GM19395 (cell line): ENCODE data around the gene MAP4K3.

ENCODE experiments used
- ATAC-seq: cut with Tn5 transposase; IDR thresholded peaks from one replicate; pipeline ENCODE4 v1.9.1; 2021; ENCODE audit warnings: mild to moderate bottlenecking, moderate library complexity; ENCODE audit not compliant: unreplicated experiment

Gene MAP4K3

GRCh38 chr2:39210846-39211245 lies 226.2 kb downstream of the MAP4K3 start:
- no peak for ATAC-seq

GRCh38 chr2:39203382-39203781 lies 233.7 kb downstream of the MAP4K3 start:
- no peak for ATAC-seq

GRCh38 chr2:39202639-39203369 lies 234.3 kb downstream of the MAP4K3 start:
- no peak for ATAC-seq
